ENCODE data around the gene CACNA1C. TPM values are rescaled to one million over a fixed set of nuclear protein-coding genes. Genes with fewer than 3 reads are reported as not detected.

Gene CACNA1C
- total RNA-seq, 6 donors from 2014 or later: 5.2 to 45.1 (median 8.8) TPM

DNA sequence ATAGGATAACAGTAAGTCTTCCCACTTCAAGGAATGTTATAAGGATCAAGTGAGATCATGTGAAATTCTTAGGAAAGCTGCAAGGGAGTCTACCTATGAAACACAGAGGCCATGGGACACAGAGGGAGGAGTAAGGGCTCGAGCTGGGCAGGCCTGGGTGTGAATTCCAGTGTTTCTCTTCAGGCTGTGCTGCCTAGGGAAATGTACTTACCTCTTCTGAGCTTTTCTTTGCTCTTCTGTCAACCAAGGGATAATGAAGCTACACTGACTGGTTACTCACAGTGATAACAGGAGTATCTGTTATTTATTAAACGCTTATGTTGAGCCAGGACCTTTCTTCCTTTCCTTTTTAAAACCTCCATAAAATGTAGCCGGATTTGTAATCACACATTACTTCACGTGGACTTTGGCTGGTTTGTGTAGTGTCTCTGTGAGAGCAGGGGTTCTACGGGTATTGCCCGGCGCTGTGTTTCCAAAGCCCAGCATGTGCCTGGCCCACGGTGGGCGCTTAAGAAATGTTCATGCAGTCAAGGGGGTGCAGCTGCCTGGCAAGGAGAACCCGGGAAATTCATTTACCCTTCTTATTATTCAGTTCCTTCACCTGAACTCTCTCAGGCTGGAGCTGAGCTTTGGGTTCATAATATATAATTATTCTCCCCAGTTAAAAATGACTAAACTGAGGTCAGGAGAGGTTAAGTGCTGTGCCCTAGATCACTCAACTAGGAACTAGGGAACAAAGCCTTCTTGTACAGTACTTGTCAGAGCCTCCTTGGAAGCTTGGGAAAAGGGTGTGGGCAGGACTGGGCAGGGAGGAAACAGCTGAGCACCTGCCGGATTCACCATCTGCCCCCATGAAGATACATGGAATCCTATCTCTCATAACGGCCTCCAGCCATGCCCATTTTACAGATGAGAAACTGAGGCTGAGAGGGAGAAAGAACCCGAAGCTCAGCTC lies 214.2 kb downstream of the CACNA1C start:
- peaks cover 0 to 9% (median 0%) of the 10 kb centered on the region in 4 donors for H3K4me1 ChIP-seq
- DNase-seq (no peak), ATAC-seq (ENCODE audit: low FRiP score in 2 of 2) (no peak)
- no peaks in the 10 kb centered on the region for H3K36me3 ChIP-seq
- WGBS, 2 donors: 77 to 78% methylated on average over 12 to 13 of the region's 13 CpGs
- H3K27ac ChIP-seq: no peak overlapping the region
- TF ChIP-seq EP300 (IDR thresholded peaks at IDR 0.05) (no peak), POLR2AphosphoS5 (IDR thresholded peaks at IDR 0.05) (no peak), POLR2A (IDR thresholded peaks at IDR 0.05) (no peak)
- TF ChIP-seq, protein P1, sequence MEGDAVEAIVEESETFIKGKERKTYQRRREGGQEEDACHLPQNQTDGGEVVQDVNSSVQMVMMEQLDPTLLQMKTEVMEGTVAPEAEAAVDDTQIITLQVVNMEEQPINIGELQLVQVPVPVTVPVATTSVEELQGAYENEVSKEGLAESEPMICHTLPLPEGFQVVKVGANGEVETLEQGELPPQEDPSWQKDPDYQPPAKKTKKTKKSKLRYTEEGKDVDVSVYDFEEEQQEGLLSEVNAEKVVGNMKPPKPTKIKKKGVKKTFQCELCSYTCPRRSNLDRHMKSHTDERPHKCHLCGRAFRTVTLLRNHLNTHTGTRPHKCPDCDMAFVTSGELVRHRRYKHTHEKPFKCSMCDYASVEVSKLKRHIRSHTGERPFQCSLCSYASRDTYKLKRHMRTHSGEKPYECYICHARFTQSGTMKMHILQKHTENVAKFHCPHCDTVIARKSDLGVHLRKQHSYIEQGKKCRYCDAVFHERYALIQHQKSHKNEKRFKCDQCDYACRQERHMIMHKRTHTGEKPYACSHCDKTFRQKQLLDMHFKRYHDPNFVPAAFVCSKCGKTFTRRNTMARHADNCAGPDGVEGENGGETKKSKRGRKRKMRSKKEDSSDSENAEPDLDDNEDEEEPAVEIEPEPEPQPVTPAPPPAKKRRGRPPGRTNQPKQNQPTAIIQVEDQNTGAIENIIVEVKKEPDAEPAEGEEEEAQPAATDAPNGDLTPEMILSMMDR (IDR thresholded peaks at IDR 0.05): no peak
- no peaks in the 10 kb centered on the region for H3K9me3 ChIP-seq
- no peaks in the 10 kb centered on the region for H3K27me3 ChIP-seq
- no peak overlapping the region for H3K4me3 ChIP-seq

DNA sequence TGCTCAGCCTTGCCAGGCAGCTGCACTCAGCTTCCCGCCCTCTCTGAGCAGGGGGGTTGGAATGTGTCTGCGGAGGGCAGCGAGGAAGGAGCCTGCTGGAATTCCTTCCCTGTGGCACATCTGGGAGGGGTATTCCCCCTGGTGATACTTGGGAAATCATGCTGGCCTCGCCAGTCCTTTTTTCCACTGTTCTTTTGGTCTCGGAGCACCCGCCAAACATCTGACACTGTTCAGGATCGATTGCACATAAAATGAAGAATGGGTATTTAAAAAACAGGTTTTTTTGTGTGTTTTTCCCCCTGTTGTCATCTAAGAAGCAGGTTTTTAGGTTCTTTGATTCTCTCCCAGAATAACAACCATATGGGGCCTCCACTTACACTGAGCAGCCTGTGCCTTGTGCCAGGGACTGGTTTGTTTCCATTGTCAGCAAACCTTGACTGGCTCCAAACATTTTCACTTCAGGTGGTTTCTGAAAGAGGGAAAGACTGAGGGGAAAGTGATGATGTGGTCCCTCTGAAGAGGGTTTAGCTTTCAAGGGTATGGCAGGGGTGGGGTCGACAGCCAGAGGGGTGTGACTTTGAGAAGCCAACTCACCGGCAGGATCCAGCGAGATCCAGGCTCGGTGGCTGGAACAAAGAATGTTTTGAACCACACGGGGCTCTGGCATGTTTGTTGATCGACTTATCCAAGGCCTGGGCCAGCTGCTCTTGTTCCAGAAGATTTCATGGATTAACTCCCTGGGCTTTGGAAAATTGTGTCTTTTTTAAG lies 215.1 kb downstream of the CACNA1C start:
- Histone ChIP-seq H3K27ac (no peak overlapping the region), H3K36me3 (no peaks in the 10 kb centered on the region), H3K4me1 (peaks cover 0 to 9% (median 0%) of the 10 kb centered on the region in 4 donors), H3K4me3 (no peak overlapping the region), H3K9me3 (no peaks in the 10 kb centered on the region), H3K27me3 (no peaks in the 10 kb centered on the region)
- WGBS, 2 donors: 56 to 65% methylated on average over 13 of the region's 13 CpGs
- no peak for DNase-seq
- ATAC-seq (ENCODE audit: low FRiP score in 2 of 2): peak in 1 of 2 donors; percentile 63
- TF ChIP-seq EP300 (IDR thresholded peaks at IDR 0.05): no peak
- TF ChIP-seq, protein P1 (IDR thresholded peaks at IDR 0.05): no peak
- TF ChIP-seq POLR2A (IDR thresholded peaks at IDR 0.05): no peak
- no peak for TF ChIP-seq POLR2AphosphoS5 (IDR thresholded peaks at IDR 0.05)

DNA sequence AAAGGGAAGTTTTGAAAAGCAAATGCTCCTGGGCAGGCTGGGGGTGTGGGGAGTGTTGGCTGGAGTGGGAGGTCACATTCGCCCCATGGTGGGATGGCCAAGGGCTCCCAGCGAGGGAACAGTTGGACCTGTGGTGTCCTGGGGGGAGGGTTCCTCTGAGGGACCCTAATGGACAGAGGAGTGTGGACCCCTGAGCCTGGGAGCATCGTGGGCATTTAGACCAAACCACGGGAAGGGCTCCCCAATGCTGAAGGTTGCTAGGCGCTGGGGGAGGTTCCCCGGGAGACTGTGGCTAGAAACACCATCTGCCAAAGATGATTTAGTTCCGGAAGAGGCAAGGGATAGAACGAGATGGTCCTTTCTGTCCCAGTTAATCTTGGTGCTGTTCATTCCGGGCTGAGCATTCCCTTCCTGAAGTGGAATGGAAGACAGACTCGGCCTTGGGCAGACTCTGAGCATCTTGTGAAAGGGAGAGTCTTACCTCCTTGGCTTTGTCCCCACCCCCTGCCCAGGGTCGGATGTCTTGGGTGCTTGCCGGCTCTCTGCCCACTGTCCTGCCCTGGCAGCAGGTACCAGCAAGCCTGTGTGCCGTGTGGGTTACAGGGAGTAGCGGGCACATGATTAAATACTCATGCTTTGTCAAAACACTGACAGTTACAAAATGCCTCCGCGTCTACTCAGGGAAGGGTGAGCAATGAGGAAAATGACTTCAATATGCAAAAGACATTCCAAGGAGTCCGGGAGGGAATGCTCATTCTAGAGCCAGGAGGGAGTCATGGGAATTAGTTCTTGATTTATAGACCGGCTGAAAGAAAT lies 215.9 kb downstream of the CACNA1C start:
- TF ChIP-seq POLR2AphosphoS5 (IDR thresholded peaks at IDR 0.05) (no peak), EP300 (IDR thresholded peaks at IDR 0.05) (no peak), POLR2A (IDR thresholded peaks at IDR 0.05) (no peak)
- TF ChIP-seq, protein P1 (IDR thresholded peaks at IDR 0.05): no peak
- Histone ChIP-seq H3K9me3 (no peaks in the 10 kb centered on the region), H3K27ac (peak overlapping the region in 1 of 4 donors; percentile 35), H3K36me3 (no peaks in the 10 kb centered on the region), H3K4me3 (no peak overlapping the region), H3K27me3 (no peaks in the 10 kb centered on the region), H3K4me1 (peaks cover 0 to 12% (median 0%) of the 10 kb centered on the region in 4 donors)
- no peak for ATAC-seq (ENCODE audit: low FRiP score in 2 of 2)
- no peak for DNase-seq
- 68 to 75% methylated on average over 13 to 18 of the region's 18 CpGs for WGBS, 2 donors

DNA sequence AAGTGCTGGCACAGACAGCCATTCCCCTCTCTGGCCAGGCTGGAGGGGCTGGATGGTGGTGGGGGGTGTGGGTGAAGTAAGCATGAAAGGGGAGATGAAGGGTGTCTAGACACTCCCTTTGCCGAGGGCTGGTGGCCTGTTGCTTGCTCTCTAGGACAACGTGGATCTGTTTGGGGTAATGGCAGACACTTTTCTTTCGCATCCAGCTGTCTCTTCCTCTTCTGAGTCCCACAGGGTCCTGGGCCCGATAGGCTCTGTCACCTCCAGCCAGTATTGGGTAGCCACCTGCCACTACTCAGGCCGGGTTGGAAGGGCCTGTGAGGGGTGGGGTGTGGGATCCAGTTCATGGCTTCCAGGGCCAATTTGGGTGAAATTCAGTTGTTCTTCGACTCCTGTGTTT lies 218.1 kb downstream of the CACNA1C start:
- H3K9me3 ChIP-seq: no peaks in the 10 kb centered on the region
- ATAC-seq (ENCODE audit: low FRiP score in 2 of 2) (no peak), DNase-seq (no peak)
- no peak overlapping the region for H3K27ac ChIP-seq
- 85 to 91% methylated on average over 5 to 6 of the region's 6 CpGs for WGBS, 2 donors
- no peaks in the 10 kb centered on the region for H3K27me3 ChIP-seq
- H3K4me1 ChIP-seq: peaks cover 0 to 4% (median 0%) of the 10 kb centered on the region in 4 donors
- H3K36me3 ChIP-seq: no peaks in the 10 kb centered on the region
- no peak for TF ChIP-seq EP300 (IDR thresholded peaks at IDR 0.05)
- no peak for TF ChIP-seq POLR2A (IDR thresholded peaks at IDR 0.05)
- TF ChIP-seq, protein P1 (IDR thresholded peaks at IDR 0.05): no peak
- no peak for TF ChIP-seq POLR2AphosphoS5 (IDR thresholded peaks at IDR 0.05)
- no peak overlapping the region for H3K4me3 ChIP-seq

All from upper lobe of left lung (tissue), 6 donors.